Stimulated activated CD4-positive, alpha-beta T cell treated with anti-CD3 and anti-CD28 coated beads, Interleukin-12 subunit alpha, Interleukin-12 subunit beta, amount 100 ng/mL, for 24 hours (primary cell): Measurements from ENCODE around the gene CXCL14.
"Not testable (repeated sequence)": the region's sequence is repeated elsewhere in the genome, so short reads cannot be mapped to it uniquely, and the experiment has no call there.

Experiments used
- DNase-seq, 2 experiments: peaks; one replicate each; pipeline ENCODE4 v3.0.0-alpha.2; 2020; ENCODE audit warnings: low read depth in 2 of 2

Gene CXCL14

DNA sequence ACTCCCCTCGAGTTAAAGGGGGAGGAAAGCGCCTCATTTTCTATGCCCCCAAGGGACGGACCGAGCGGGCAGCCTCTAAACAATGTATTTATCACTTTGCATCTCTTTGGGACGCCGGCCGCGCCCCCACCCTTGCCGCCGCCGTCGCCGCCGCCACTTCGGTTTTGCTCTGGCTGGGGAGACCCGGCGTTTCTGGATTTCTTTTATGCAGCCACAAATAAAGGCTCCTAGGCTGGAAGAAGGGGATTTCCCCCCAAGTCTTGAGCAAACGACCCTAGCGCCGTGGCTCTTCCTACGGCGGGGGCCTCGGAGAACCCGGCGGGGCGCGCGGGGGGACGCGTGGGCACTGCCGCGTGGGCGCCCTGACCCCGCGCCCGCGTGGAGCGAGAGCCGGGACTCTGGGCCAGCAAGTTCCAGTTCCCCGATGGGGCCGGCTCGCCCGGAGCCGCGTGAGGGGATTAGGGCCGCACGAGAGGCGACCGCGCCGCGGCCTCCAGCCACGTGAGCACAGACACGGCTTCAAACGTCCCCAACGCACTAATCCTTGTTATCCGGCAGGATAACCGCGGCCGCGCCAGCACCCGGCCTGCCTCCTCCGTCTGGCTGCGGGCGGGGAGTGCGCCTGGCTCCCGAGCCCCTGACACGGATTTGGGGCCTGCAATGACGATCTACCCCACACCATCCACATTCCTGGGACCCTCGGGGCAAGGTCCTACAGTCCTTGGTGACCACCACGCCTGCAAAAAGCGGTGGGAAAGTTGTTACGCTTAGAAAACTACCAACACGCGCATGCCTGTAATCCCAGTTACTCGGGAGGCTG is 35.1 kb downstream of the CXCL14 start:
- DNase-seq: no peak

DNA sequence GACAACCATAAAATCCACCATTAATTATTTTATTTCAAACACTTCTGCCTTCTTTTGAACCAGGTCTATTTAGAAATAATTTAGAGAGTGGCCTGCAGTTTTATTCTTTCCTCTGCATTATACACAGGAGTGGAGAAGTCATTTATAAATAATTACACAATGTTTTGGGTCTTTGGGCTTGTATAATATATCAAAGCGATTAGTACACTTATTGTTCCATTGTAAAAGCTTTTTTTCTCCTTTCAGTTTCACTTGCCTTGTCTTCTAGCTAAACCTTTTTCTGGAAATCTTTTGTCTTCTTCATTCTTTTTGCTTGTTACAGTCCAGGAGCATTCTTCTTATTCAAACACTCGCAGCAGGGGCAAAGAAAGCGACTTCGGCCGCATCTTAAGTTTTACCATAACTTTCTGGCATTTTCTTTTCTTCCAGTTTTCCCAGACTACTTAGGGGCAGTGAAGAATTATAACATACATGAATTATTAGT is 35.7 kb downstream of the CXCL14 start:
- no peak for DNase-seq

DNA sequence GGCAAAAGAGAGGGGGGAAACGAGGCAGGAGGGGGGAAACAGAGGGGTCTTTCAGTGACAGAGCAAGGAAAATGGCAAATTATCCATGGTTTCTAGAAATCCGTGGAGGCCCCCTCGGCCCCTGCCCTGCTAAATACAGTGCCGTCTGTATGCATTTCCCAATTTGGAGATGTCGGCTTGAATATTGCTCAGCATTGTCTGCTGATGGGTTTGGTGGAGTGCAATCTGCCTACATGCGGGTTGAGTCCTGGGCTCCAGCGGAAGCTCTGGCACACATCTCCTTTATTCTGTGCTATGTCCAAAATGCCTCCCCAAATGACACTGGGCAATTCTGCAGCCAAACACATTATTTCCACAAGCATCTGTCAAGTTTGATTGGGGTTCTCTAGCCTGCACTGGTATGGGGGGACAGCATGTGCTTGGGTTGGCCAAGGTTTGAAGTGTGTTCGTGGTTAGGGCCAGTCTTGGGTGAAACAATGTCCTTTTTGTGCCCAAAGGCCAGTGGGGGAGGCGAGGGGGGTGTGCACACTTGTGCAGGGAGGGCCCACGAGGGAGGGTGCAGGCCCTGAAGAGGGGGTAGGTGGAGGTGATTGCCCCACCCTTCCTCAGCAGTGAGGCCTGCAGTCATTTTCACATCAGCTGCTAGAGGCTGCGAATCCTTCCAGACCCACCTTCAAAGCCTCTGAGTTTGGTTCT is 36.8 kb downstream of the CXCL14 start:
- DNase-seq: no peak

DNA sequence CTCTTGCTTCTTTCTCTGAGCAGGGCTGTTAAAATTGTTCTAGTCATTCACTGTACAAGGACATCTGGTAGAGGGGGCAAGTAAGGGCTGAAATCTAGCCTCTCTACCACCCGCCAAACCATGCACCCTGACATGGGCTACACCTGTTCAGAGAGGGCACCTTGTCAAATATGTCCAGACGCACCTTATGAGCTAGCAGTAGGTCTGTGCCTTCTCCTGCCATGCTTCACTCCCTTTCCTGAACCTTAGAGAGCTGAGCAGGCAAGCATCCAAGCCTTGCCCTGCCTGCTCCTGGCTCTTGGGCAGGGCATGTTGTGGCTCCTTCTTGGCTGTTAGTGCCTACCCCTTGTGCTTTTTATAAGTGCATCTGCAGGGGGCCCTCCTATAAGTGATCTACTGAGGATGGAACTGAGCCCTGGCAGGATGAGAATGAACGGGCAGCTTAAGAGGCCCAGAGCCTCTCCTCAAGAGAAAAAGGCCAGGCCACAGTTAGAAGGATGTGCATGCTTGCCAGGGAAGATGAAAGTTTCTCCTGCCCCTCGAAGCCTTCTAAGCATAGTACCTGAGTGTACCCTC is 39.3 kb downstream of the CXCL14 start:
- no peak for DNase-seq

DNA sequence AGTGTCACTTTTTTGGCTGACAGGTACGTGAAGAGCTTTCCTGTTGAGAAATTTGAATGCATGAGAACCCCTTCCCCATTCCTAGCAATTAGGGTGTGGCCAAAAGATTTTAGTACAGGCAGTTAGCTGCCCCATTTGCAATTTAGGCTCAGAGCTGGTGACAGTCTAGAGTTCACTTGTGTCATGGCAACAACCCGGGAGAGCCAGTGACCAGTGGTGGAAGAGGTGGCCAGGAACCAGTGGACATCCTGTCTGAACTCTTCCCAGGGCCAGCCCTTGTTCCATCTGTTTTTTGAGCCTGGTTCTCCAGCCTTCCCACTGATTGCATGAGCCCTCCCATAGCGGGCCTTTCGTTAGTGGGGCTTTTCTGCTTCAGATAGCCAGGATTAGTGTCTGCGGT is 40.5 kb downstream of the CXCL14 start:
- DNase-seq: no peak

DNA sequence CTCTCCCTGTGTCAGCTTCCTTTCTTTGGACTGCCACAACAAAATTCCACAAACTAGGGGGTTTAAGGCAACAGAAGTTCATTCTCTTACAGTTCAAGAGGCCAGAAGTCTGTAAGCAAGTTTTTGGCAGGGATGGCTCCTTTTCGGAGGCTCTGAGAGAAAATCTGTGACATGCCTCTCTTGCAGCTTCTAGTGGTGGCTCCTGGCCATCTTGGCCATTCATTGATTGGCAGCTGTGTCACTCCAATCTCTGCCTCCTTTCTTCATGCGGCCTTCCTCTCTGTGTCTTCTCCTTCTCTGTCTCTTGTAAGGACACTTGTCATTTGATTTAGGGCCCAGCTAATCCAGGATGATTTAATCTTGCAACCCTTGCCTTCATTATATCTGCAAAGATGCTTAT is 41.0 kb downstream of the CXCL14 start:
- DNase-seq: no peak

DNA sequence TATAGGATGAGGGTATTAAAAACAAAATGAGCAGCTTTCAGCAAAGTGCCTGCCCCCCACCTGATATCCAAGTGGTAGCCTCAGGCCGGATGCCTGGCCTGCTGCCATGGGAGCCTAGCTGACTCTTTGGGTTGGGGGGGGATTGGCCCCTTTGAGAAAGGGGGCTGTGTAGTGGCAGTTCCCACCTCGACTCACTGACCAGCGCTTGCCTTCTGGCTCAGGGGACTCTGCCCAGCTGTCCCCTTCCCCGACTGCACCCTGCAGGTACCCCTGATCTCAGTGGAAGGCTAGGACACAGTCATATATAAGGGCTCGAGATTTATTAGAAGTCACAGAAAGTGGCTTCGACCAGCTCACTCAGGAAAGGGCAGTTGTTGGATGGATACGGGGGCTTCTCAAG is 41.5 kb downstream of the CXCL14 start:
- no peak for DNase-seq

DNA sequence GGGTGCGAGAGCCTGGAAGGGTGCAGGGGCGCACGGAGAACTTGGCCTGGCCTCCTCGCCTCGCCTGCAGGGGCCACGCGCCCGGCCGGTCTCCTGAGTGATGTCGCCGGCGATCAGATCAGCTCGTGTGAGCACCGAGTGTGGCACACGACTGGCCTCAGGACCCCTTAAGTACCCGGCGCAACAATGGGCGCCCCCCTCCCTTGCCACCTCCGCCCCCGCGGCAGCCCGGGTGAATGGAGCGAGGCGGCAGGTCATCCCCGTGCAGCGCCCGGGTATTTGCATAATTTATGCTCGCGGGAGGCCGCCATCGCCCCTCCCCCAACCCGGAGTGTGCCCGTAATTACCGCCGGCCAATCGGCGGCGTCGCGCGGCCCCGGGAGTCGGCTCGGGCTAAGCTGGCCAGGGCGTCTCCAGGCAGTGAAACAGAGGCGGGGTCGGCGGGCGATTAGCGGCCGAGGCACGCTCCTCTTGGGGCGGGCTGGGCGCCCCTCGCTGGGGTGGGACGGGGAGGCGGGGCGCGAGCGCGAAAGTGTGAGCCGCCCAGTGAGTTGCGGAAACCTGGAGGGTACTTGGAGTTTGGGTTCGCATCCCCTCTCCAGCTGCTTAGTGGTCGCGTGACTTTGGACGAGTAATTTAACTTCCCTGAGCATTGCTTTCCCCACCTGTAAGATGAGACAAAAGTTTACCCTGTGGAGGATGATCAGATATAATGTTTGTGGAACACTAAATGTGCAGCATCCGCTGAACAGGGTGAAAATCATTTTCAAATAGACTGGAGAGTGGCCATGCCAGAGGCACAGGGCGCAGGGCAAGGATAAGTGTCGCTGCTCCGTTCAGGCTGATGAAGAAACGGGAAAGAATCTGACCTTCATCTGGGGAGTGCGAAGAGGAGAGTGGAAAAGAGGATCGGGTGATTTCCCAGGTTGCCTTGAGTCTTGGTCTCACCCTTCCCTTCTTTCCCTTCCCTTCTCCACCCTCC is 42.7 kb downstream of the CXCL14 start, which contains the start of gene NEUROG1:
Gene NEUROG1 (minus strand): TSS at position 145 of the 982 bp plus-strand sequence. CDS start 274 bp downstream, outside the sequence.
- no peak for DNase-seq

DNA sequence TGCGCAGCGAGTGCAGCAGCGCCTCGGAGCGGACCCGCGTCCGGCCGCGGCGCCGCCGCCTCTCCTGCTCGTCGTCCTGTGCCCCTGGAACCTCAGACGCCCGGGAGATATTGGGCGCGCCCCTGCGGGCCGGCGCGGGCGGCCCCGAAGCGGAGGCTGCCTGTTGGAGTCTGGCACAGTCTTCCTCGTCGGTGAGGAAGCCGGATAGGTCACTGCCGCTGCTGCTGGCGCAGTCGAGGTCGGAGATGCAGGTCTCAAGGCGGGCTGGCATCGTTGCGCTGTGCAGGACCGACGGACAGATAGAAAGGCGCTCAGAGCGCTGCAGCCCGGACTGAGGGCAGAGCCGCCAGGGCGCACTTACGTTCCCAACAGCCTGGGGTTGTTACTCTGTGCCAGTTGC is 43.4 kb downstream of the CXCL14 start:
- DNase-seq: no peak

DNA sequence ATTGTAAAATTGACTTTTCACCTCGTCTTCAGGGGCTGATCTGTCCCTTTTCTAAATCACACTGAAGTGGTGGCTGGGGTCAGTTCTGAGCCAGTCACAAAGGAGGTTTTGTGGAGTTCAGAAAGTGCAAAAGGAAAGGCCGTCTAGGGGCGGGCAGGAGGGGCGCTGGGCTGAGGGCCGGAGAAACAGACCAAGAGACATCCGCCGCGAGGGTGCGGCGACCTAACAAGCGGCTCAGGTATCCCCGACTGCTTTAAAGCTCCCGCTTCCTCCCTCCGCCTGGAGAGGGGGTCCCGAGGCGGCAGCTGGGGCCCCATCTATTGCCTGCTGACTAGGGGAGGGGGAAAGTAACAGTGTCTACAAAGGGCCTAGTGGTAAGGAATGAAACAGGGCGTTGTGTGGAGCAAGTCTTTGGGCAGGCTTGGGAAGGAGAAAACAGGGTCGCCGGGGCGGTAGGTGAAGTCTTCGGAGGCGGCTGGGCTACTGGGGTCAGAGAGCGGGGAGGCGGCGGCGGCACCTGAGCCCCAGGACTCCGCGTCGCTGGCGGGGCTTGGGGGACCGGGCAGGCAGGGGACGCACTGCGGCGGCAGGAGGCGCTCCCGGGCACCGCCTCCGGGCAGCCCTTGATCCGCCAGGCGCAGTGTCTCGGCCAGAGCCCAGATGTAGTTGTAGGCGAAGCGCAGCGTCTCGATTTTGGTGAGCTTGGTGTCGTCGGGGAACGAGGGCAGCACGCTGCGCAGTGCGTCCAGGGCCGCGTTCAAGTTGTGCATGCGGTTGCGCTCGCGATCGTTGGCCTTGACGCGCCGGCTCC is 44.0 kb downstream of the CXCL14 start:
- DNase-seq: no peak

DNA sequence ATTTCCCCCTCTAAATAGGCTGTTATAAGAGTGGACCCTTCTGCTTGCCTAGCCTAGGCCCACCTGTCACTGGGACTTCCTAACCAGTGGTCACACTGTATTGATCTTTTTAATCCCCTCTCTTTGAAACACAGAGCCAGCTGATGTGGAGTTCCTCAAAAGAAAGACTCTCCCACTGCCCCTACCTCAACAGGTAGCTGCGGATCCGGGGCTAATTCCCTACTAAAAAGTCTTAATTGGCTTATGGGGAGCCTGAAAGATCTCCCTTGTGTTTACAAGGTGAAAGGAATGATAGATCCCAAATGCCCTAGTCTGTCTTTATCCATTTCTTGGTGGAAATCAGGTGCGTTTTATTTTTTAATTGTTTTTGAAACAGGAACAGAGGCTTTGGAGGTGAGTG is 45.0 kb downstream of the CXCL14 start:
- no peak for DNase-seq

DNA sequence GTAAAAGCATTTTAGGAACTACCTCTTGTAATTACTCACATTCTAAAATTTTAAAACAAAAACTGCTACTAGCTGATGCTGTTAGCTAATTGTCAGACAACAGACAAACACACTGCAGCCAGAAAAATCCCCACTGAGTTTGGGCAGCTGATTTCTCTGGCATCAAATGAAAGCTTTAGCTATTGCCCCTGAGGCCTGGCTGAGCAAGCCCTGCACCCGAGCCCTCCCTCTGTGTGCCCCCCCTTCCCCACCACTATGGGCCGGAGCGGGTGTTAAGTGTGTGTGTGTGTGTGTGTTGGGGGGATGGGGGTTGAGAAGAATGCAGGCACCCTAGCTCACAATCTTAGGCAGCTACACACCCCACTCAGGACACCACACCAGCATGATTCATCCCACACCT is 45.5 kb downstream of the CXCL14 start:
- no peak for DNase-seq

DNA sequence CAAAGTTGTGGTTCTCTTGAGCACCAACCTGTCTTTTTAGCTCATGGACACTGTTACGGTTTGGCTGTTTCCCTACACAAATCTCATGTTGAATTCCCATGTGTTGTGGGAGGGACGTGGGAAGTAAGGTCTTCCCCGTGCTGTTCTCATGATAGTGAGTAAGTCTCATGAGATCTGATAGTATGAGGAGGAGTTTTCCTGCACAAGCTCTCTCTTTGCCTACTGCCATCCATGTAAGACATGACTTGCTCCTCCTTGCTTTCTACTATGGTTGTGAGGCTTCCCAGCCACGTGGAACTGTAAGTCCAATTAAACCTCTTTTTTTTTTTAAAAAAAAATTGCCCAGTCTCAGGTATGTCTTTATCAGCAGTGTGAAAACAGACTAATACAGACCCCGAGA is 49.2 kb downstream of the CXCL14 start:
- not testable (repeated sequence) for DNase-seq

DNA sequence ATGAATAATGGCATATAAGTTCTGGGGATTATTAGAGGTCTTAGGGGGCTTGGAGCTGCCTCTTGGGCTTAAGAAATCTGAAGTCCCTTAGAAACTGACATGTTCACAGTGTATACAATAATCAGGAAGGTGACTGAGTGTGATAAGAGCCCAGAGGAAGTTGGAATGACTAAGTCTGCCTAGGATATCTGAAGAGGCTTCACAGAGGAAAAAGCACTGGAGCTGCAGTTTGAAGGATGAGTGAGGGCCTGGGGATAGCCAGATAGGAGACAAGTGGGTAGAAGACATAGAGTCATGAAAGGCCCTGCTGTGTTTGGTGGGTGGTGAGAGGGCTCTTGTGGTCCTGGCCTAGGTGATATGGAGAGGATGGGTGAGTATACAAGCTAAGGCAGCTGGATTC is 51.9 kb downstream of the CXCL14 start:
- no peak for DNase-seq

DNA sequence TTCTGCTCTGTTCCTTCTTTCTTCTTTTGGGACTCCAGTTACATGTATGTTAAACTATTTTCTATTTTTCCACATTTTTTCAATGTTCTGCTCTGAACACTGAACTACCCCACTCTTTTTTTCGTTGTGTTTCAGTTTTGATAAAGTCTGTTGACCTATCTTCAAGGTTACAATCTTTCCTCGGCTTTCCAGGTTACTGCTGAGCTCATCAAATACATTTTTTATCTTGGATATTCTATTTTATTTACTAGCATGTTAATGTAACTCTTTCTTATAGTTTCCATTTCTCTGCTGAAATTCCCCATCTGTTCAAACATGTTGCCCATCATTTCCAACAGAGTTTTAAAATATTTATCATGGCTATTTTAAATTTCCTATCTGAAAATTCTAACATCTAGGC is 56.8 kb downstream of the CXCL14 start:
- no peak for DNase-seq
